H1 (cell line): ENCODE measurements around the gene TRAIP. TPM values are rescaled to one million over a fixed set of nuclear protein-coding genes. Genes with fewer than 3 reads are reported as not detected.

Experiments used
- CTCF ChIA-PET: fragments of 300-600 bp; sonication (Branson Sonifier 250); formaldehyde crosslinking; loops from one replicate; lab custom pipeline; 2021; ENCODE audit not compliant: partially characterized antibody; lab: Charles Lee
- POLR2A ChIA-PET: fragments of 300-600 bp; sonication (Branson Sonifier 250); formaldehyde crosslinking; loops from one replicate; lab custom pipeline; 2021; ENCODE audit warnings: inconsistent platforms; ENCODE audit not compliant: partially characterized antibody; lab: Charles Lee
- DNase-seq, 2 experiments: peaks; one replicate each; pipeline versions ENCODE4 v3.0.0 to v3.0.0-alpha.2; 2010 to 2022; ENCODE audit warnings: low spot score in 2 of 2, low read depth in 1 of 2, mixed read lengths in 1 of 2
- FAIRE-seq: peaks from 2 replicates; lab custom pipeline; 2011; peaks lifted over from hg19 to GRCh38; lab: Jason Lieb, UNC
- H2AFZ ChIP-seq: 2 replicates; pipeline ENCODE4 v1.8.1; 2012; ENCODE audit warnings: low read length, inconsistent platforms
- H2AK5ac ChIP-seq: 2 replicates; pipeline ENCODE4 v1.6.1; 2013; ENCODE audit warnings: low read depth, low read length
- H2BK120ac ChIP-seq: replicated peaks from 2 replicates; pipeline ENCODE3; 2013; ENCODE audit warnings: low read depth, low read length, inconsistent platforms
- H2BK12ac ChIP-seq: 2 replicates; pipeline ENCODE4 v1.6.1; 2013; ENCODE audit warnings: low read depth, low read length
- H2BK15ac ChIP-seq: 2 replicates; pipeline ENCODE4 v1.6.1; 2013; ENCODE audit warnings: low read length
- H2BK20ac ChIP-seq: 2 replicates; pipeline ENCODE4 v1.6.1; 2013; ENCODE audit warnings: low read length
- H2BK5ac ChIP-seq: 2 replicates; pipeline ENCODE4 v1.6.1; 2013; ENCODE audit warnings: low read depth, low read length
- H3K14ac ChIP-seq: 2 replicates; pipeline ENCODE4 v1.6.1; 2013; ENCODE audit warnings: inconsistent platforms; ENCODE audit not compliant: insufficient read length
- H3K18ac ChIP-seq: 2 replicates; pipeline ENCODE4 v1.6.1; 2013; ENCODE audit warnings: low read length; ENCODE audit errors: extremely low read depth
- H3K23ac ChIP-seq: 2 replicates; pipeline ENCODE4 v1.6.1; 2013; ENCODE audit warnings: inconsistent platforms; ENCODE audit not compliant: insufficient read length
- H3K23me2 ChIP-seq: 2 replicates; pipeline ENCODE4 v1.6.1; 2013; ENCODE audit warnings: low read depth, low read length
- H3K27ac ChIP-seq: 2 replicates; pipeline ENCODE4 v1.6.1; 2011; ENCODE audit warnings: low read depth, low read length, inconsistent platforms
- H3K27me3 ChIP-seq, 4 experiments: replicated peaks in 1 of 4; 1 replicate in 1 of 4; 2 replicates in 3 of 4; pipeline versions ENCODE4 v1.6.1 to v1.8.1; 2011 to 2013; ENCODE audit warnings: low read length in 3 of 4, mild to moderate bottlenecking in 3 of 4, inconsistent platforms in 2 of 4, mixed read lengths in 2 of 4, moderate library complexity in 1 of 4; ENCODE audit not compliant: control insufficient read depth in 3 of 4, insufficient read depth in 3 of 4; ENCODE audit errors: extremely low read depth in 1 of 4
- H3K36me3 ChIP-seq, 4 experiments: 2 replicates each; pipeline versions ENCODE4 v1.6.1 to v1.8.1; 2011 to 2013; ENCODE audit warnings: mild to moderate bottlenecking in 4 of 4, low read length in 3 of 4, moderate library complexity in 2 of 4, control low read depth in 1 of 4, inconsistent platforms in 1 of 4; ENCODE audit not compliant: insufficient read depth in 4 of 4, control insufficient read depth in 2 of 4
- H3K4ac ChIP-seq: replicated peaks from 2 replicates; pipeline ENCODE3; 2013; ENCODE audit warnings: low read length, low read depth, mixed read lengths, inconsistent platforms; ENCODE audit not compliant: insufficient read length
- H3K4me1 ChIP-seq, 4 experiments: replicated peaks in 1 of 4; 1 replicate in 1 of 4; 2 replicates in 3 of 4; pipeline versions ENCODE4 v1.6.1 to v1.8.1; 2011 to 2013; ENCODE audit warnings: low read length in 3 of 4, inconsistent platforms in 2 of 4, mixed read lengths in 1 of 4; ENCODE audit not compliant: insufficient read depth in 4 of 4, control insufficient read depth in 3 of 4
- H3K4me2 ChIP-seq, 2 experiments: 2 replicates each; pipeline versions ENCODE4 v1.6.1 to v1.8.1; 2011 to 2013; ENCODE audit warnings: low read depth in 2 of 2, low read length in 2 of 2, control low read depth in 1 of 2, inconsistent platforms in 1 of 2, mild to moderate bottlenecking in 1 of 2; ENCODE audit not compliant: insufficient read depth in 1 of 2
- H3K4me3 ChIP-seq, 4 experiments: fragments of 200-600, 300-600 bp in 1 of 4; sonication (generic), shearing (Covaris generic), sonication (Bioruptor Twin) in 1 of 4; 2 replicates each; pipeline versions ENCODE4 v1.5.1 to v1.8.1; 2011 to 2016; ENCODE audit warnings: low read length in 4 of 4, low read depth in 3 of 4, control low read depth in 2 of 4, inconsistent platforms in 2 of 4, mild to moderate bottlenecking in 2 of 4, mixed read lengths in 1 of 4, moderate library complexity in 1 of 4; ENCODE audit not compliant: insufficient read depth in 2 of 4; ENCODE audit errors: extremely low read depth in 1 of 4
- H3K56ac ChIP-seq: replicated peaks from 2 replicates; pipeline ENCODE3; 2013; ENCODE audit warnings: low read depth, mild to moderate bottlenecking, mixed read lengths, low read length, inconsistent platforms; ENCODE audit not compliant: insufficient read length
- H3K79me1 ChIP-seq: 2 replicates; pipeline ENCODE4 v1.6.1; 2013; ENCODE audit warnings: low read depth, low read length, control low read depth
- H3K79me2 ChIP-seq, 2 experiments: 2 replicates each; pipeline versions ENCODE4 v1.6.1 to v1.8.1; 2012 to 2013; ENCODE audit warnings: low read length in 2 of 2, mild to moderate bottlenecking in 2 of 2, inconsistent platforms in 1 of 2; ENCODE audit not compliant: insufficient read depth in 2 of 2, control insufficient read depth in 1 of 2
- H3K9ac ChIP-seq, 4 experiments: replicated peaks in 1 of 4; 1 replicate in 1 of 4; 2 replicates in 3 of 4; pipeline versions ENCODE4 v1.6.1 to v1.8.1; 2011 to 2013; ENCODE audit warnings: low read depth in 3 of 4, low read length in 3 of 4, control low read depth in 2 of 4, mild to moderate bottlenecking in 2 of 4, moderate library complexity in 2 of 4, inconsistent platforms in 1 of 4; ENCODE audit errors: extremely low read depth in 1 of 4
- H3K9me3 ChIP-seq, 2 experiments: 2 replicates each; pipeline versions ENCODE4 v1.6.1 to v1.8.1; 2012 to 2013; ENCODE audit warnings: mild to moderate bottlenecking in 2 of 2, moderate library complexity in 2 of 2, control low read depth in 1 of 2, inconsistent platforms in 1 of 2, low read depth in 1 of 2, low read length in 1 of 2, mixed read lengths in 1 of 2; ENCODE audit not compliant: insufficient read depth in 2 of 2
- H4K20me1 ChIP-seq, 2 experiments: replicated peaks in 1 of 2; 2 replicates each; pipeline versions ENCODE3 to v1.8.1; 2011 to 2013; ENCODE audit warnings: inconsistent platforms in 2 of 2, low read length in 2 of 2, mild to moderate bottlenecking in 1 of 2; ENCODE audit not compliant: insufficient read depth in 2 of 2, control insufficient read depth in 1 of 2
- H4K5ac ChIP-seq: 2 replicates; pipeline ENCODE4 v1.6.1; 2013; ENCODE audit warnings: low read length, low read depth, mixed read lengths, inconsistent platforms; ENCODE audit not compliant: insufficient read length
- H4K8ac ChIP-seq: 2 replicates; pipeline ENCODE4 v1.8.0; 2013; ENCODE audit warnings: mild to moderate bottlenecking, moderate library complexity, low read length, inconsistent platforms; ENCODE audit not compliant: insufficient read depth; ENCODE audit errors: extremely low read depth
- H4K91ac ChIP-seq: replicated peaks from 2 replicates; pipeline ENCODE3; 2013; ENCODE audit warnings: low read length, mixed read lengths, inconsistent platforms; ENCODE audit not compliant: insufficient read length
- BACH1 ChIP-seq: IDR thresholded peaks from 2 replicates; pipeline ENCODE4 v1.6.1; 2012; ENCODE audit warnings: low read length, improper control_type of control experiment
- MAFK ChIP-seq: IDR thresholded peaks from 2 replicates; pipeline ENCODE4 v1.6.1; 2012; ENCODE audit warnings: low read depth, mild to moderate bottlenecking, improper control_type of control experiment, low read length
- NANOG ChIP-seq: IDR thresholded peaks from 2 replicates; pipeline ENCODE4 v1.6.1; 2011; ENCODE audit warnings: low read length, low read depth, mild to moderate bottlenecking, inconsistent platforms; ENCODE audit not compliant: insufficient read depth, poor library complexity, severe bottlenecking
- NRF1 ChIP-seq: IDR thresholded peaks from 2 replicates; pipeline ENCODE4 v1.6.1; 2011; ENCODE audit warnings: mild to moderate bottlenecking, low read depth, low read length, improper control_type of control experiment
- WGBS, 2 experiments: shearing (Covaris generic) in 1 of 2; methylation state at CpG; one replicate each; pipeline versions ENCODE4 v1.1.6 to v1.1.7; 2013 to 2015; ENCODE audit warnings: low lambda C conversion rate in 2 of 2, mixed read lengths in 2 of 2, inconsistent platforms in 1 of 2, low coverage in 1 of 2, missing lambda C conversion rate in 1 of 2; ENCODE audit not compliant: insufficient replicate concordance in 2 of 2, insufficient coverage in 1 of 2, insufficient read length in 1 of 2; ENCODE audit errors: extremely low coverage in 1 of 2, missing lambda C conversion rate in 1 of 2; 5-methylcytosine and 5-hydroxymethylcytosine counted together
- polyA plus RNA-seq, 7 experiments: library from polyadenylated mRNA; depleted of rRNA in 3 of 7; stranded (reverse) in 5 of 7; unstranded in 2 of 7; fragments of >200 nt in 5 of 7; fragments of 200-250 nt in 2 of 7; gene quantifications; 1 replicate in 5 of 7; 2 replicates in 1 of 7; 4 replicates in 1 of 7; pipeline versions ENCODE4 v1.2.1 to v1.2.3, GENCODE V29; 2011 to 2013; ENCODE audit warnings: missing spikeins in 2 of 7, mixed read lengths in 2 of 7
- total RNA-seq: library from RNA; stranded (reverse); fragmentation: NEBNext Ultra II Directional; extraction: Animal tissue kit (Norgen Biotek cat#: 25700); gene quantifications from 2 replicates; pipeline ENCODE4 v1.2.1, GENCODE V29; 2021
- TF ChIP-seq, protein P1 (sequence below): IDR thresholded peaks from 2 replicates; pipeline ENCODE4 v1.6.1; 2012; ENCODE audit warnings: low read length, inconsistent platforms

TRAIP gene
- total and polyA plus RNA-seq, 2 of the 8 experiments (the other 6 are each of a cell fraction or from before 2014, with no cell fraction given): 27.7 to 28.1 TPM

DNA sequence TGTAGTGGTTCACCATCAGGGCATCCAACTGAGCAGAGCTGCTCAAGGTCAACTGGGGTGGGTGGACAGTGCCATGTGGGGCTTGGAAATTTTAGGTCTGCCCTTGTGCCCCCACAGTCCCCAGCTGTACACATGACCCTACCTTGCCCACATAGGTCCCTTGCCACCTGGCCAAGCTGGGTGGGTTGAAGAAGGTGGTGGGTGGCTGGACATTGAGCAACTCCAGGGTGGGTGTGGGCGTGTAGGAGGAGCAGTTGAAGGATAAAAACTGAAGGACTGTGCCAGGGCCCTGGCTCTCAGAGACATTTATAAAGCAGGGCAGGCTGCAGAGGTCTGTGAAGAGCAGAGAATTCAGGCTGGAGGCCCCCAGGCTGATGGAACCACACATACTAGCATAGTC lies 57.3 kb downstream of the TRAIP start:
- CTCF ChIA-PET: interaction anchor here (1.3 to 17.0 kb wide), 6 partner anchors 10 to 107 kb away, joined by 3 to 266 read pairs (median 4); no protein-coding TSS in a partner anchor
- TF ChIP-seq NANOG (no peak), MAFK (no peak), NRF1 (no peak), BACH1 (no peak)
- TF ChIP-seq, protein P1, sequence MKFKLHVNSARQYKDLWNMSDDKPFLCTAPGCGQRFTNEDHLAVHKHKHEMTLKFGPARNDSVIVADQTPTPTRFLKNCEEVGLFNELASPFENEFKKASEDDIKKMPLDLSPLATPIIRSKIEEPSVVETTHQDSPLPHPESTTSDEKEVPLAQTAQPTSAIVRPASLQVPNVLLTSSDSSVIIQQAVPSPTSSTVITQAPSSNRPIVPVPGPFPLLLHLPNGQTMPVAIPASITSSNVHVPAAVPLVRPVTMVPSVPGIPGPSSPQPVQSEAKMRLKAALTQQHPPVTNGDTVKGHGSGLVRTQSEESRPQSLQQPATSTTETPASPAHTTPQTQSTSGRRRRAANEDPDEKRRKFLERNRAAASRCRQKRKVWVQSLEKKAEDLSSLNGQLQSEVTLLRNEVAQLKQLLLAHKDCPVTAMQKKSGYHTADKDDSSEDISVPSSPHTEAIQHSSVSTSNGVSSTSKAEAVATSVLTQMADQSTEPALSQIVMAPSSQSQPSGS: no peak

More for the DNA sequence above, 57.3 kb downstream of the TRAIP start:
- Histone ChIP-seq H2BK12ac (peak overlapping the region; percentile 50; the same call in 1 of the 2 replicates), H3K9ac (no peak overlapping the region), H2BK120ac (no peak overlapping the region), H3K27ac (no peak overlapping the region), H3K4me3 (no peak overlapping the region), H4K8ac (0 out of 2 replicates have a peak overlapping the region, but pooled peaks have one; percentile 14), H3K27me3 (peaks cover 0 to 12% (median 7%) of the 10 kb centered on the region in 4 experiments; a peak in 6 of 7 replicates), H3K18ac (no peak overlapping the region), H3K14ac (no peak overlapping the region), H3K4ac (no peak overlapping the region), H3K79me2 (no peaks in the 10 kb centered on the region), H2BK15ac (no peak overlapping the region), H4K91ac (no peak overlapping the region), H2BK5ac (no peak overlapping the region; the same call in 1 of the 2 replicates), H3K4me1 (peaks cover 0 to 7% (median 5%) of the 10 kb centered on the region in 4 experiments; a peak in 5 of 7 replicates), H3K23me2 (peaks cover 8% of the 10 kb centered on the region; the same call in 1 of the 2 replicates), H2AK5ac (no peak overlapping the region), H3K56ac (no peak overlapping the region), H4K20me1 (no peaks in the 10 kb centered on the region), H3K9me3 (no peaks in the 10 kb centered on the region), H3K23ac (no peak overlapping the region), H4K5ac (no peak overlapping the region), H2AFZ (no peak overlapping the region), H3K79me1 (no peaks in the 10 kb centered on the region), H3K4me2 (no peak overlapping the region), H3K36me3 (no peaks in the 10 kb centered on the region), H2BK20ac (no peak overlapping the region)
- DNase-seq (no peak), FAIRE-seq (no peak)
- WGBS, 2 experiments: 83% methylated on average over 1 of the region's 1 CpG; no CpG with 5 or more reads in 1 of the 2 experiments
- POLR2A ChIA-PET: no interaction called here
